Measurements from ENCODE around the gene TNF.
A peak's percentile ranks its signal among the peaks of the same experiment; 100 is the strongest.

Gene TNF

GRCh38 chr6:31546339-31546957 is 28.9 kb upstream of the TNF start, which contains the start of gene ATP6V1G2:
TSS of gene ATP6V1G2 (minus strand) at chr6:31546608. CDS start at chr6:31546559, 49 bp downstream.
- TF ChIP-seq TCF4 (CRISPR knock-in tag; IDR thresholded peaks at IDR 0.05; ENCODE audit: borderline replicate concordance), result peak; percentile 20; the same call in 1 of the 2 replicates
- no peak for TF ChIP-seq ZC3H10 (CRISPR knock-in tag; IDR thresholded peaks at IDR 0.05)
- peak; percentile 61; the same call in 1 of the 2 replicates for TF ChIP-seq ZNF70 (CRISPR knock-in tag; IDR thresholded peaks at IDR 0.05)
- ATAC-seq, result peak; percentile 81

- TF ChIP-seq ZFP30 (CRISPR knock-in tag; IDR thresholded peaks at IDR 0.05) (no peak), GLIS3 (CRISPR knock-in tag; IDR thresholded peaks at IDR 0.05) (no peak), PPARA (CRISPR knock-in tag; IDR thresholded peaks at IDR 0.05; ENCODE audit: borderline replicate concordance) (no peak), CREB5 (CRISPR knock-in tag; IDR thresholded peaks at IDR 0.05; ENCODE audit: low read depth) (no peak), PATZ1 (CRISPR knock-in tag; IDR thresholded peaks at IDR 0.05; ENCODE audit: borderline replicate concordance) (peak; percentile 93; the same call in 1 of the 2 replicates), ZFP3 (CRISPR knock-in tag; IDR thresholded peaks at IDR 0.05) (no peak), SNAI2 (CRISPR knock-in tag; IDR thresholded peaks at IDR 0.05) (no peak), ESRRG (CRISPR knock-in tag; IDR thresholded peaks at IDR 0.05) (no peak), TCF4 (CRISPR knock-in tag; IDR thresholded peaks at IDR 0.05; ENCODE audit: borderline replicate concordance) (no peak), TOX (CRISPR knock-in tag; IDR thresholded peaks at IDR 0.05; ENCODE audit: borderline replicate concordance) (no peak), ZNF565 (CRISPR knock-in tag; conservative IDR thresholded peaks at IDR 0.05; ENCODE audit: low read depth) (no peak), ARNTL (CRISPR knock-in tag; IDR thresholded peaks at IDR 0.05; ENCODE audit: borderline replicate concordance, low read depth) (no peak), TSHZ2 (CRISPR knock-in tag; IDR thresholded peaks at IDR 0.05) (peak; percentile 61; the same call in 1 of the 2 replicates), ISL1 (CRISPR knock-in tag; IDR thresholded peaks at IDR 0.05) (no peak), CSRNP3 (CRISPR knock-in tag; IDR thresholded peaks at IDR 0.05) (no peak), BACH2 (CRISPR knock-in tag; IDR thresholded peaks at IDR 0.05; ENCODE audit: borderline replicate concordance) (no peak), ZNF8 (CRISPR knock-in tag; IDR thresholded peaks at IDR 0.05) (no peak), CSDC2 (CRISPR knock-in tag; IDR thresholded peaks at IDR 0.05) (no peak), ZC3H10 (CRISPR knock-in tag; IDR thresholded peaks at IDR 0.05) (no peak), RARB (CRISPR knock-in tag; IDR thresholded peaks at IDR 0.05) (no peak), POU6F1 (CRISPR knock-in tag; IDR thresholded peaks at IDR 0.05; ENCODE audit: borderline replicate concordance, low read depth) (peak; percentile 55; the same call in 1 of the 2 replicates), OSR1 (CRISPR knock-in tag; IDR thresholded peaks at IDR 0.05) (no peak), ZNF70 (CRISPR knock-in tag; IDR thresholded peaks at IDR 0.05) (no peak)
- ATAC-seq, result peak; percentile 92
These were observed 28.2 kb upstream of the TNF start, which contains the start of gene NFKBIL1 for GRCh38 chr6:31546958-31547726. TSS of gene NFKBIL1 (plus strand) at chr6:31547608. CDS start at chr6:31547695, 87 bp downstream.
